ENCODE results near the gene CD69. TPM values are rescaled to one million over a fixed set of nuclear protein-coding genes. Genes with fewer than 3 reads are reported as not detected.

The CD69 gene
- total RNA-seq: 9.7 TPM

DNA sequence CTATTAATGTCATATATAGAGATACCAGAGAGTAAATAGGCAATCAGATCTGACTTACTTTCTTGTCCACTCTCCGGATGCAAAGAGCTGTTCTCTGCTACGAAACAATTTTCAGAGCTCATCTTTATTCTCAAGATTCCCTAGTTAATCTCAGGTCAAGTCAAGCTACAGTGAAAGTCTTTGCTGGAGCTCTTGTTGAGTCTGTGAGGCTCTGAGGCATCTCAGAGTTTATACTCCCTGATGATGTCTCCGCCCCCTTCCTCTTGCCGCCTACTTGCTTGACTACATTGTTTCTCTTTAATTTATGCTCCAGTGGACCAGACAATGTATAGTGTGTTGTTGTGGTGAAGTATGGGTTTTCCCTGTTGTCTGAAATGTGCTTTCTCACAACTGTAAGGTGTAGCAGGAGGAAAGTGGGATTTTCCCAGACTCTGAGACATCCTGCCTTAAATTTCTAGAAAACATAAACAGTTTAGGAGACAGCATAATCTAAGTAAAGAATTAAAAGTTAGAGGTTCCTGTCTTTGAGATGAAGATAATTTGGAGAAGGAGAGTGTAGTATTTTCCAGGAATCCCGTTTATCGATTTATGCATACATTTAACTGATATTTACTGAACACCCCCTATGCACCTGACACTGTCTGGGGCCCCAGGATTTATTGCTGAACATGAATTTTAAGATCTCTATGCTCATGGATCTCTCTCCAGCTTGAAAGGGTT is at the start of gene CD69:
CD69 (minus strand) TSS at position 203 of the 720 bp plus-strand sequence; CDS start at position 122, 81 bp downstream.
- DNase-seq: no peak

- DNase-seq: no peak
Measured at GRCh38 chr12:9809866-9810265, 49.2 kb upstream of the CD69 start.

- no peak for DNase-seq
Measured at GRCh38 chr12:9809338-9809737, 48.6 kb upstream of the CD69 start.

DNA sequence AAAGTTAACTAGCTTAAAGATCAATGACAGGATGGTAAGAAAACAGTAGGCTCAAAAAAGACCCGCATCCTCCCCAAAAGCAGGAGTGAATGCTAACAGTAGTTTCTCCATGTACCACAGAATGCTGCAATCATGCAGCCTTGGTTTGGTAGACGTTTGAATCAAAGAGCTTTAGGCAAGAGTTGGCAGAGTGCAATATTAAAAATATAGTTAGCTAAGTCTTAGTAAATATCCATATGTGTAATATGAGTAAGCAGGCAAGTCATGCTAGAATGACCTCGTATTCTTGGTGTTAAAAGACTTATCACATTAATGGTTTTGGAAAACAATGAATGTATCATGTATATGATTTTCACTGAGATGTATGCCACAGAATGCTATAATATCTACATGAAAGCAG is 47.8 kb upstream of the CD69 start:
- DNase-seq: no peak

- no peak for DNase-seq
Measured at GRCh38 chr12:9806714-9807113, 46.0 kb upstream of the CD69 start.

GRCh38 chr12:9805883-9806282 is 45.2 kb upstream of the CD69 start:
- DNase-seq: no peak

GRCh38 chr12:9799961-9800360 is 39.3 kb upstream of the CD69 start:
- no peak for DNase-seq

DNA sequence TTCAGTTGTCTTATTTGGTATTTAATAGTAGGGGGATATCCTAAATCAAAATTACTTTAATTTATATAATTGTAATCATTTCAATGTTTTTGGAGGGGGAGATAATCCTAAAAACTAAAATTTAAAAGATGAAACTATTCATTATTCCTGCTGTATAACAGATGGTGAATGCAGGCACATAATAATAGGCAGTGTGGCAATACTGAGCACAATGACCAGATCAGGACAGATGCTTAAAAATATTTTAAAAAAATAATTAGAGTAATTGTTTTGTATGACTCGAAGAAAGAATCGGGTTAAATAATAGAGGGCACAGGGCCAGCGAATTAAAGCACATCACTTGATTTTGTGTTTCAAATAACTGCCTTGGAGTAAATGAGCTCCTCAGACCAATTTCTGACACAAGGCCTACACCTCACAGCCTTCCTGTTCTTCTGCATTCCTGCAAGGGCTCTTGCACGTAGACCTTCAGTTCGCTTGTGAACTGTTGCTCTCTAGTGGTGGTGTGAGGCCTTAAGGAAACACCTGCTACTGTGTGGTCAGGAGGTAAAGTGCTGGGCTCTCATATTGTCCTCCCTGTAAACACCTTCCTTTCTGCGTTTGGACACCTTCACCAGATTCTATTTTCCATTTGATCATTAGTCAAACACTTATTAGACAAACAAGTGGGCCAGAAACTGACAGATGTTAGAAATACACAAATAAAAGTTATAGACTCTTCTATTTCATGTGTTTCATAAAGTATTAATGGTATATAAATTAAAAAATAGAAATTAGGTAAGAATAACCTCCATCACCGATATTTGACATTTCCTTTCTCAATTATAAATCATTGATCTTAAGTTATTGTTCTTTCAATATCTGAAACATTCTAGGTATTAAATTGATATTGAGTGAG is 37.3 kb upstream of the CD69 start:
- DNase-seq: no peak

DNA sequence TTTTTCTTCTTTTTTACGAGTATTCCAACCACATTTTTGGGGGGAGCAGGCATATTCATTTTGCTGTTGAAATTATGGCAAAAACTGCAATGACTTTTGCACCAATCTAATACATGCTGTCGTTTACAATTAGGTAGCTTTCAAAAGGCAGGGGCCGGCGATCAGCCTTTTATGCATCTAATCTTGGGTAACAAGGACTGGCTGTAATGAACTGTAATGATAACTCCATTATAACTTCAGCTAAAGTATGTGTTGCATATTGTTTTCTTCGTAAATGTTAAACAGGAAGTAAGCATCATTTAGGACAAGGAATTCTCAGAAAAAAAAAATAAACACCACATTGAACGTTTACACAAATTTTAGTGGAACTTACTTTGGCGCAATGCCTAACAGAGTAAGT is 36.3 kb upstream of the CD69 start:
- DNase-seq: peak; percentile 18

DNA sequence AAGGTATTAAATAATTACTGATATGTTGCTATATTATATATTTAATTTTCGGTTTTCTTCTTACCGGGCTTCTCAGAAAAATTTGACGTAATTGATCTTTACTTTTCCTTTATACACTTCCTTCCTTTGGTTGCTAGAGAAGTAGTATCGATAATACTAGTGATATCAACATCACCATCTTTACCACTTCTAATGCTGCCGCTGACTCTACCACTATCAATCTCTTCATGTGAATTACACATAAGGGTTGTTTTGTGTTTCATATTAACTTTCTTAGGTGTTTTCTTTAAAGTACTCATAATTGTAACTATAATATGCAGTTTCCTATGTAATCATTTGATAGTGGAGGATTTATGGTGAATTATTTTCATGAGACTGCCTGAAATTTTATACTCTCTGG is 35.6 kb upstream of the CD69 start:
- DNase-seq: no peak

DNA sequence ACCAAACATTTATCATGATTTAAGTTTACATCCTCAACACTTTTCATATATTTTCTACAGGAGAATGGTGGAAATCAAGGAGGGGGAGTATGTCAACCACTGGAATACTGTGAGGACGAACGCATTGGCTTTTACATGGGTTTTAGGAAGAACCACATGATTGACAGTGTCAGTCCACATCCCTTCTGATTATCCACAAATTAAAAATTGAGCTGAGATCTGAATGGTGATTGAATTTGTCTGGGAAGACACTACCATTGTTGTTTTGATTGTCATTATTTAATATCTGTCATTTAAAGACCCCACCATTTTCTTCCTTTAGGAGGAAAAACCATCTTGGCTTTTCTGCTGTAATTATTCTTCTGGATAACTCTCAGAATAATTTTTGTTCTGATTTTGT is 35.2 kb upstream of the CD69 start:
- no peak for DNase-seq

DNA sequence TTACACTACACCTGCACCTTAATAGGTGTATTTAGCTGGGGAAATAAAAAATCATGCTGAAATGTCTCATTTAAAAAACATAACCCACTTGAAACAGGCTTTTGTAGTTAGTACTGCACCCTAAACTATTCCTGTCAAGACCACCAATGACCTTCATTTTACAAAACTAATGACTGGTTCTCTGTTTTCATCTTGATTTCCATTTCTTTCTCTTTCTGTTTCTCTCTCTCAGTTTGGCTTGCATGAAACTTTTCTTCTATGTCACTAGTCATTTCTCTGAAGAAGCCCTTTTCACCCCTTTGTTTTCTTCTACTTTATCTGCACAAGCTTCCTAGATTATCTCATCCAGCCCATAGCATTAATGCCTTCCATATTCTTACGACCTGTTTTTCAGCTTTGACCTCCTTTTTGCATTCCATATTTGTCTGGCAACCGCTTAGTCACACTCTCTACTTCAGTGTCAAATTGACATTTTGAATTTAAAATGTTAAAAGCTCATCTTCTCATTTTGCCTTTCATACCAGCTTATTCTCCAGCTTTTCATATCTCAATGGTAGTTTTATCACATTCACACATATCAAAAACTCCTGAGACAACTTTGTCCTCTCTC is 33.9 kb upstream of the CD69 start:
- DNase-seq: no peak

- no peak for DNase-seq
Measured at GRCh38 chr12:9793779-9794395, 33.2 kb upstream of the CD69 start.

DNA sequence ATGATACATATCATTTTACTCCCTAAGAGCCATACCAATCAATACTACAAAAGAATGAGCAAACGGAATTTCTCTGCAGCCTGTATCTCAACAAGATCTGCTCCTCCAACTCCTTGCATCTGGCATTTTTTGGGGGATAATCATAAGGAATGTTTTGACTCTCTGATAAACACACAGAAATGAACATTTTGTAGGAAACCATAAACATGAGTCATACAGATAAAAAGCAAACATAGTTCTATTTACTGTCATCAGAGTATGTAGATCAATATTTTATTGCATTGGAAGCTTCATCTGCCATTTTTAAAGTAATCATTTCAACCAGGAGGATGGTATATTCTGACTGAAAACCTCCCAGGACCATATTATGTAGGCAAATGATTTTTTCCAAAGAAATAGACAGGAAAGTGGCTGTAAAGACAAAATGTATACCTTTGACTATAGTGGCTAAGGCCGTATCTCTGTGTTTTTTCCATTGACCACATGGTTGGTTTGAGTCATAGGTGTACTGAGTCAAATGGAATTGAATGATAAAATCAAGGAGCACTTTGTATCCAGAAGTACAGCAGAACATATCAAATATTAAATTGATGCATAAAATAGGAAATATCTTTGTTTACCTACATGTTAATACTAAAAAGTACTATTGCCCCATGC is 32.4 kb upstream of the CD69 start:
- DNase-seq: no peak

DNA sequence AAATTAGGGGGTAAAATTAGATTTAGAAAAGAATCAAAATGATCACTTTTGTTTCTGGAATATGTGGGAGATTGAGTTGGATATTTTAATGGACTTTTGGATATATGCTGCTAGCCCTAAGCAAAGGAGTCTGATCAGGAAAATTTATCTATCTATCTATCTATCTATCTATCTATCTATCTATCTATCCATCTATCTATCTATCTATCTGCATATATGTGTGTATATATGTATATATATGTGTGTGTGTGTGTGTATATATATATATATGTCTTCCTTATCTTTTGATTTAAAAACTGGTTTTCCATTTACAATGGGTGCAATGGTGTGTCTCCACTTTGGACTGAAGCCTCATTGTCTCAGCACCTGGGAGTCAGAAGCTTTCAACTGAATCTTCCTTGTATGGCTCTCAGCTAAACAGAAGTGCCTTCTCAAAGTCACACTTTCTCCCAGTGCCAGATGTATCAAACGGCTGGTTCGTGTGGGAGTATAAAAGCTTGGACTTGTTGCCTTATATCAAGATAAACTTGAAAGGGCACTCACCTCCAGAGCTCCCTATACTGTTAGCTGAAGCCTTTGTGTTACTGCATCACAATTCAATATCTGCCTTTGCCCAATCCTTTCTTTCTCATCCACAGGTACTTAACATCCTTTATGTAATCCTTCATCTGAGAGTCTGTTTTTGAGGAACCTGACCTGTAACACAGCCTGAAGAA is 31.6 kb upstream of the CD69 start:
- no peak for DNase-seq

GRCh38 chr12:9786726-9787717 is 26.3 kb upstream of the CD69 start:
- no peak for DNase-seq

DNA sequence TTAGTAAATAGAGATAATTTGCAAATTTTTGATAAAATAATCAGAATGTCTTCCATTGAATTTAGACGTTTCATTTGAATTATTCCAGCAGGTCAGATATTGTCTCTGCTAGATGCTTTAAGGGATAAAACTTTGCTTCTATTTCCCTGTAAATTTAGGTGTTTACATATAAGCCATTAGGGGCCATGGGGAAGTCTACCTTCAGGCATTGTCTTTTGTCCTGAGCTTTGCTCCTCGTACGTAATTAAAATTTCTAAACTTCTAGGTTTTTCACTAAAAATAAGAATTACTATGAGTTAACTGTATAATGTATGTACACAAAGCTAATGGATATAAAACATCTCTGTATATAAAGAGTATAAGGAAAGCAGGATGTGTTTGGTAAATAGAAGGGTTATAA is 24.1 kb upstream of the CD69 start:
- no peak for DNase-seq

DNA sequence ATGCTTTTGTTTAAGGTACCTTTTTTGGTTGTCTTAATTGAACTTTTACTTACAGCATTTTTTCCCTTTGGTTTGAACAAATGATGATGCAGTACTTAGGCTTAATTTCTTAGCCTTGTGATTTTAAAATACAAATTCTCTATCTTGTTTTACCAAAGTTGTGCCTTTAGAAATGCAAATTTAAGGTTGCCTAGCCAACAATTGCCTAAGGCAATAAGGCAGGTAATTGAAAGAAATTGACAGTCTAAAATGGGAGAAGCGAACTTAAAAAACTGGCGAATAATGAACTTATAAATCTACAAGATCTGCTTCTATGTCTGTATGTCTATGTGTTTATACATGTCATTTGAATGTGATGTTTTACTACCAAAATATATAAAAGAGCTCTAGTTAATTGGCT is 23.6 kb upstream of the CD69 start:
- DNase-seq: no peak

DNA sequence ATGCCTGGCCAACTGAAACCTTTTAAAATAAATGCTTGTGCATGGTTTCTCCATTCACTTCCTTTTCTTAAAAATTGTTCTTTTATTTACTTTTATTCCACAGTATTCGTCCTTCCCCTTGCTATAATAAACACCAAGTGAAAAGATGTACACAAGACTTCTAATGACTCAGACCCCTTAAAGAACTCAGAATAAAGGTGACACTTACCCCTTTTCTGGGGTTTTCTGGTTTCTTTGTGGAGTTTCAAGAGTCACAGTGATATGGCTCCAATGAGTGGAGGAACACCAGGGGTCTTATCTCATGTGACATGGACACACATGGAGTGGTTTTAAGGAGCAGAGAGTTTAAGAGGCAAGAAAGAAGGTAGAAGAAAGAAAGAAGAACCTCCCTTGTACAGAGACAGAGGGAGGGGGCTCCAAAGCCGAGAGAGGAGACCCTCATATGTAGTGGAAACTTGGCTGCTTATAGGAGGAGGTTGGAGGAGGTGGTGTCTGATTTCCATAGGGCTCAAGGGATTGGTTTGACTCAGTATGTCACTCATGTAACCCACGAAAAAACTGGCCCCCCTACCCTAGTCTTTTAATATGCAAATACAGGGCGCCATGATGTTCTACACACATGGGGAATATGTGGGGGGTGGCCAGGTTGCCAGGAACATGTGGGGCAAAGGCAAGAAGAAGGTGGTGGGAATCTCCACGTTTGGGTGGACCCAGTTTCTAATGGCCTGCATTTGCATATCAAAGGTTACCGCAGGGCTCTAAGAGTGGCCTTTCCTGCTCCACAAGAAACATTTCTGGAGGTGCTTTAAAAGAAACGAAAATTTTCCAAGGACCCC is 22.1 kb upstream of the CD69 start:
- DNase-seq: no peak

All from skin of body (tissue), 2 donors.